ENCODE measurements around the gene MRPL2.
A peak's percentile ranks its signal among the peaks of the same experiment; 100 is the strongest.

MRPL2 gene

DNA sequence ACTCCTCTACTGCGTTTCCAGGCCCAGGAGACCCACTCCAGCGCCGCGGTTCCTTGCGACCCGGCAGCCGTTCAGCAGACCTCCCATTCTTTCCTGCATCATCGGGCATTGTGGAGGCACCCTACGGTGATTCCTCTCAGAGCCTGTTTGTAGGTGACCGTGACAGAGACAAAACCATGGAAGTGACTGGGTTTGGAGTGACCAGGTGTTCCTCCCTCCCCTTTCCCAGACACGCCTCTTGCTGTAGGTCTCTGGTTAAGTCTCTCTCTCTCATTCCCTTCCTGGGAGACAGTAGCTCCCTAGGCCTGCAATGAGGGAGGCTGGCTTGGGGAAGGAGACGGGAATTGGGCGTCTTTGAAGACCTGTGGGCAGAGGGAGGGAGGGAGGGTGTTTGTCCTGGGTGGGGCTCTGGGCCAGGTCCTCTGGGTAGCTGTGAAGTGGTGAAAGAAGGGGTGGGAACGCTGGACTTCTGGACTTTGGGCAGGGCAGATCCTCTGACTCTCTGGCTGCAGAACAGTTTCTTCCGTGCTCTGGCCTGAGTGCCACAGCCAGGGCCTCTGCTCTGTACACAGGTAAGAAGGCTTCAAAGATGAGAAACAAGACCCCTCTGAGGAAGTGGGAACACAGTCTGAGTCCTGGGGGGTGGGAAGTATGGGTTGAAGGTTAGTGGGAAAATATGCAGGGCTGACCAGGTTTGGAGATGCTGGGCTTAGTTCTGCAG, 960 bp upstream of the MRPL2 start:
- DNase-seq (ENCODE audit: low read depth in 2 of 2), result no peak
- TF ChIP-seq CTCF (IDR thresholded peaks at IDR 0.05; ENCODE audit: low read depth, low read length), result no peak
- H3K4me3 ChIP-seq (replicated peaks in 1 of 2; ENCODE audit: low read depth in 2 of 2, low read length in 2 of 2), result peak overlapping the region; percentile 78 to 99

GRCh38 chr6:43058531-43058930, 703 bp downstream of the MRPL2 start:
- peak overlapping the region; percentile 91 to 99 for H3K4me3 ChIP-seq (replicated peaks in 1 of 2; ENCODE audit: low read depth in 2 of 2, low read length in 2 of 2)
- TF ChIP-seq CTCF (IDR thresholded peaks at IDR 0.05; ENCODE audit: low read depth, low read length), result no peak

DNA sequence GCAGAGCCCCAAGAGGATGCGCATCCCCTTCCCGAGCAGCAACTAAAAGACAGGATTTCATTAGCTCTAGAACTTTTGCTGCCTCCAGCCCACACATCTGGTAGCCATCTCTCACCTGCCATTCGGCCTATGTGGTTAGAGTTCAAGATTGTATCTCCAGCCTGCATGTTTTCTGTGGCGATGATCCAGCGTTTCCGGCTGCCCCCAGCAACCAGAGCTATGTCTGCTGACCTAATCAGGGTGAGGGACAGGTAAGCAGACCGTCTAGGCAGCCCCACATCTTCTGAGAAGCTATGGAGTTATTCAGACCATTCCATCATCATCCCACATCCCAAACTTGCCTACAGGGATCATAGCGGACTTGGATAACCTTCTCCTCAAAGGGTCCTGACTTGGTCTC, 3.3 kb downstream of the MRPL2 start:
- no peak overlapping the region for H3K4me3 ChIP-seq (replicated peaks in 1 of 2; ENCODE audit: low read depth in 2 of 2, low read length in 2 of 2)
- TF ChIP-seq CTCF (IDR thresholded peaks at IDR 0.05; ENCODE audit: low read depth, low read length), result no peak
- DNase-seq (ENCODE audit: low read depth in 2 of 2), result no peak

More at GRCh38 chr6:43058531-43058930, 703 bp downstream of the MRPL2 start:
- no peak for DNase-seq (ENCODE audit: low read depth in 2 of 2)

- no peak for TF ChIP-seq CTCF (IDR thresholded peaks at IDR 0.05; ENCODE audit: low read depth, low read length)
- peak overlapping the region; percentile 85 to 89 for H3K4me3 ChIP-seq (replicated peaks in 1 of 2; ENCODE audit: low read depth in 2 of 2, low read length in 2 of 2)
- no peak for DNase-seq (ENCODE audit: low read depth in 2 of 2)
These were observed 4.9 kb downstream of the MRPL2 start for GRCh38 chr6:43054206-43054943.

DNA sequence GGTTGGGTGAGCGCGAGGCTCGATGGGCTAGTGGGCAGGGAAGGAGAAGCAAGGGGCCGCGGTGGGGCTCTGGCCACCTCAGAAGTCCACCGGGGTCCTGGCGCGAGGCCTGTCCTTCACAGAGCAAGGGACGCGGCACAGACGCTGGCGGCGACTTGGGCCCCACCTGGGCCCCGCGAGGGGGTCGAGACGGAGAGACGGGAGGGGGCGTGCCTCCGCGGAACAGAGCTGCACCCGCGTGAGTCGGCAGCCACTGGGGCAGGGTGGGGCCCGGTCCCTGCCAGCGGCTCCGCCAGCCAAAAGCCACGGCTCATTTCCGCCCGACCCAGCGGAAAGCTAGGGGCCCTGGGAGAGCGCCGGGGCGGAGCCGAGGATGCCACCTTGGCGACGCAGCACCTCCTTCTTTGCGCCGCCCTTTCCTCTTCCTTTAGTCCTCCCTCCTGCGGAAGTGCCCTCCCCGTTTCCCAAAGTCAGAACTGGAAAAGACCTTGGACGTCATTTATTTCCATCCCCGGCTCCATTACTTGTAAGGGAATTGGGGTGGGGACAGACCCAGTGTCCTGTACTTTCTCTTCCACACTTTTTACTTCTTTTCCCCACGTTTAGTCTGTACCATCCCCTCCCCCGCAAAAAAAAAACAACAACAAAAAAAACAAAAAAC, 5.6 kb downstream of the MRPL2 start, which contains the start of gene CUL7:
Gene CUL7 (minus strand): TSS at position 307 of the 661 bp plus-strand sequence. CDS start 1,063 bp downstream, outside the sequence.
- peak; percentile 95 to 97 for DNase-seq (ENCODE audit: low read depth in 2 of 2)
- H3K4me3 ChIP-seq (replicated peaks in 1 of 2; ENCODE audit: low read depth in 2 of 2, low read length in 2 of 2), result peak within 1 kb of the TSS; percentile 85 to 89
- TF ChIP-seq CTCF (IDR thresholded peaks at IDR 0.05; ENCODE audit: low read depth, low read length), result no peak

DNA sequence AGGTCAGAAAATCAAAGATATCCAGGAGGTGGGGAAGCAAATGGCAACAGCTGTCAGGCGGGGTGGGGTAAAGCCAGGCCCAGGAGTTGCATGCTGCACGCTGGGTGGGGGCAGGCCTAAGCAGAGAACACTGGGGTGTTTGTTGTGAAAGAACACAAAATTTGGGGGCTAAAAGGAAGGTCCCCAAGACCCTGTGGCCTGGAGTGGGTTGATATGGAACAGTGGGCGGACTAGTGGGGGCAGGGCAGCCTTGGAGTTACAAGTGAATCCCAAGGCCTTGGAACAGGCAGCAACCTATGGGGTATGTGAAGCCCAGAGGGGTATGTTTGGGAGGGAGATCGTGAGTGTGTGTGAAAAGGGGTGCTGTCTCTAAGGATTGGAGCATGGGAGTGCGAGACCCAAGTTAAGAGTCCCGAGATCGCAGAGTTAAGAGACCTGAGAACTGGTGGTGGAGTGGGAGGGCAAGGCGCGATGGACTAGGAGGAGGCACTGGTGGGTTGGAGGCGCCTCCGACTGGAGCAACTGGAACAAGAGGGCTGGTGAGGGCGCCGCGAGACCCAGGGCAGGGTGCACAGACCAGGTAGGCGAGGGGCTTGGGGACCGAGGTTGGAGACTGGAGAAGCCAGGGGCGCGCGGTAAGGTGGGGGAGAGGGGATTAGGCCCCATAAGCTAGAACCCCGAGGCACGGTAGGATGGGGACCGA, 6.2 kb downstream of the MRPL2 start:
- peak; percentile 26 to 40 for DNase-seq (ENCODE audit: low read depth in 2 of 2)
- TF ChIP-seq CTCF (IDR thresholded peaks at IDR 0.05; ENCODE audit: low read depth, low read length), result no peak
- H3K4me3 ChIP-seq (replicated peaks in 1 of 2; ENCODE audit: low read depth in 2 of 2, low read length in 2 of 2), result peak overlapping the region; percentile 85 to 89
